GM19463 (cell line): ENCODE results near the gene TMEM62.
"Not testable (repeated sequence)": the region's sequence is repeated elsewhere in the genome, so short reads cannot be mapped to it uniquely, and the experiment has no call there.

Experiments used
- ATAC-seq: cut with Tn5 transposase; IDR thresholded peaks from one replicate; pipeline ENCODE4 v1.9.1; 2021; ENCODE audit warnings: mild to moderate bottlenecking, moderate library complexity; ENCODE audit not compliant: unreplicated experiment

The TMEM62 gene

DNA sequence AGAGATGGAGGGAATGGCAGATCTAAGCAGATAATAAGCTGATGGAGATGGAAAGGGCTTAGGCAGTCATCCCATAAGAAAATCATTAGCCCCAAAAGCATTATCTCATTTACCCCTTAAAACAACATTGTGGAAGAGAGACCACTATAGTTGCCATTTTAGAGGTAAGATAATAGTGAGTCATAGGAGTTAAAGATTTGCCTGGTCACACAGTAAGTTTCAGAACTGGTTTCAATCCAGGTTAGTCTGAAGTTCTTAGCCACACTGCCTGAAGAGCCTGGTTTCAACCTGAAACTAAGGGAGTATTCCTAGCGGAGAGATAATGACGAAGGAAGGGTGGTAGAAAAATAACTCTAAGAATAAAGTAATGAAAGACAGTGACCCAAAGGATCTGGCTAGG is 14.6 kb upstream of the TMEM62 start:
- ATAC-seq = no peak

DNA sequence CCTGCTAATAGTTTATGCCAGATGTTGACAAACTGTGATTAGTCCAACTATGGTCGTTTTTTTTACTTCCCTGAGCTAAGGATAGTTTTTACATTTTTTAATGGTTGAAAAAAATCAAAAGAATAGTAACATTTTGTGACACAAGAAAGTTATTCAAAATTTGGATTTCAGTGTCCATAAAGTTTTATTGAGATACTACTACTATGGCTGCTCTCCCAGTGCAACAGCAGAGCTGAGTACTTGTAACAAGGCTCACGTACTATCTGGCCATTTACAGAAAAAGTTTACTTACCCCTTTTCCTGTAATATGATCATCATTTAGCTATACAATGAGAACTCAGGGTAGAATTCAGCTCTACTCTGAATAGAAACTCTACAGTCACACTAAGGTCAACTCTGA is 11.5 kb upstream of the TMEM62 start:
- ATAC-seq = no peak

DNA sequence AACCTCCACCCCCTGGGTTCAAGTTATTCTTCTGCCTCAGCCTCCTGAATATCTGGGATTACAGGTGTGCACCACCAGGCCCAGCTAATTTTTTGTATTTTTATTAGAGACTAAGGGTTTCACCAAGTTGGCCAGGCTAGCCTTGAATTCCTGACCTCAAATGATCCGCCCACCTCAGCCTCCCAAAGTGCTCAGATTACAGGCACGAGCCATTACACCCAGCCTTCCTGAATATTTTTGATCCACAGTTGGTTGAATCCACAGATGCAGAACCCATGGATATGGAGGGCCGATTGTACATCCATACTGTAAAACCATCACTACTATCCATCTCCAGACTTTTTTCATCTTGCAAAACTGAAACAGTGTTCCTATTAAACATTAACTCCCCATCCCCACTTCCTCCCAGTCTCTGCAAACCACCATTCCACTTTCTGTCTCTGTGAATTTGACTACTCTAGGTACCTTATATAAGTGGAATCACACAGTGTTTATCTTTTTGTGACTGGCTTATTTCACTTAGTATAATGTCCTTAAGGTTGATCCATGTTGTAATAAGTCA is 8.2 kb upstream of the TMEM62 start:
- ATAC-seq = no peak

DNA sequence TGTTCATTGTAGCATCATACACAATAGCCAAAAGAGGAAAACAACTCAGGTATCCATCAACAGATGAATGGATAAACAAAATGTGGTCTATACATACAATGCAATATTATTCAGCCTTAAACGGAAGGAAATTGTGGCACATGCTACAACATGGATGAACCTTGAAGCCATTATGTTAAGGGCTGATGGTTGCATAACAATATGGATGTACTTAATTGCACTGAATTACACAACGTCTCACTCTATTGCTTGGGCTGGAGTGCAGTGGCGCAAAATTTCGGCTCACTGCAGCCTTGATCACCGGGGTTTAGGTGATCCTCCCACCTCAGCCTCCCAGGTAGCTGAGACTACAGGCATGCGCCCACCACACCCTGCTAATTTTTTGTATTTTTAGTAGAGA is 7.0 kb upstream of the TMEM62 start:
- no peak for ATAC-seq

DNA sequence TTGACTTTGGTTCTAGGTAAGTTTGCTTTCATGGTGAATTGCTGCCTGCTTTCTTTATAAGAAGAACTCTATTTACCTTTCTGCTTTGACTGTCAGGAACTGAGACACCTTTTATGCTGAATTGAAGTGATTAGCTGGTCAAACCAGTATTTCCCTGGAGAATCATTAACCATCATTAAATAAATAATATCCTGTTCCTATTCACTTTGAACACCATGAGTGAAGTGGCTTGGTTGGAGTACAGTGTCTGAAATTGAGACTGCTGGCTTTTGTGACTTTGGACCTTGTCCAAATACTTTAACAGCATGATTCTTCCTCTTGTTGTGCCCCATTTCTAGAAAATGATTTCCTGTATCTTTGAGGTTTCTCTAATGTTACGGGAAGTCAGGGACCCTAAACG is 5.6 kb upstream of the TMEM62 start:
- no peak for ATAC-seq

DNA sequence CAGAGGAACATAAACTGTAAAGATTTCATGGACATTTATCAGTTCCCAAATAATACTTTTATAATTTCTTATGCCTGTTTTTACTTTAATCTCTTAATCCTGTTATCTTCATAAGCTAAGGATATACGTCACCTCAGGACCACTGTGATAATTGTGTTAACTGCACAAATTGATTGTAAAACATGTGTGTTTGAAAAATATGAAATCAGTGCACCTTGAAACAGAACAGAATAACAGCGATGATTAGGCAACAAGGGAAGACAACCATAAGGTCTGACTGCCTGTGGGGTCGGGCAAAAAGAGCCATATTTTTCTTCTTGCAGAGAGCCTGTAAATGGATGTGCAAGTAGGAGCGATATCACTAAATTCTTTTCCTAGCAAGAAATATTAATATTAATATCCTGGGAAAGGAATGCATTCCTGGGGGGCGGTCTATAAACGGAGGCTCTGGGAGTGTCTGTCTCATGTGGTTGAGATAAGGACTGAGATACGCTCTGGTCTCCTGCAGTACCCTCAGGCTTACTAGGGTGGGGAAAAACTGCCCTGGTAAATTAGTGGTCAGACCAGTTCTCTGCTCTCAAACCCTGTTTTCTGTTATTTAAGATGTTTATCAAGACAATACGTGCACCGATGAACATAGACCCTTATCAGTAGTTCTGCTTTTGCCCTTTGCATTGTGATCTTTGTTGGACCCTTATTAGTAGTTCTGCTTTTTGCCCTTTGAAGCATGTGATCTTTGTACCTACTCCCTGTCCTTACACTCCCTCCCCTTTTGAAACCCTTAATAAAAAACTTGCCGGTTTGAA is 5.0 kb upstream of the TMEM62 start:
- ATAC-seq = not testable (repeated sequence)

DNA sequence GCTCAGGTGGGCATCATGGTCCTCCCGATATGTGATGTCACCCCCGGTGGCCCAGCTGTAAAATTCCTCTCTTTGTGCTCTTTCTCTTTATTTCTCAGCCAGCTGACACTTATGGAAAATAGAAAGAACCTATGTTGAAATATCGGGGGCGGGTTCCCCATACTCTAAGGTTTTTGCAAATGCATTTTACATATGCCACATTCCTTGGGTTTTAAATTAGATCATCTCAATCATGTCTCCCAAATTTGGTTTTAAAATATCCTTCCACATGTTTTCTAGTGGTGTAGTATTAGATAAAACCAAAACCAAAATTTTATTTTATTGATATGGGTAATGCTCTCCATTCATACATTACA is 4.4 kb upstream of the TMEM62 start:
- no peak for ATAC-seq

DNA sequence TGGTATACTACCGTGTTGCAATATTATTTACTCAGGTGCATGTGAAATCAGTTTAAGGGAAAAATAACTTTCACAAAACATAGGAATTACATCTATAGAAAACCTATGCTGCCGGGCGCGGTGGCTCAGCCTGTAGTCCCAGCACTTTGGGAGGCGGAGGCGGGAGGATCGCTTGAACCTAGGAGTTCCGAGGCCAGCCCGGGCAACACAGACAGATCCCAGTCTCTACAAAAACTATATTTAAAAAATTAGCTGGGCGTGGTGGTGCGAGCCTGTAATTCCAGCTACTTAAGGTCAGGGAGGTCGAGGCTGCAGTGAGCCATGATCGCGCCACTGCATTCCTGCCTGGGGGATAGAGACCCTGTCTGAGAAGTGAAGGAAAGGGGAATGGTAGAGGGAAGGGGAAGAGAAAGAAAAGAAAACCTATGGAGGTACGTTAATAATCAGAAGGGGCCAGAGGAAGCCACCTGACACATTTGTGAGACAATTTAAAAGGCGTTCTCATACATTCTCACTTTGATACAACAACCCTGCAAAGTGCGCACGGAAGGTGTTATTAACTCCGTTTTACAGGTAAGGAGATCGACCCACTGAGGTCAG is 456 bp upstream of the TMEM62 start:
- ATAC-seq = no peak

DNA sequence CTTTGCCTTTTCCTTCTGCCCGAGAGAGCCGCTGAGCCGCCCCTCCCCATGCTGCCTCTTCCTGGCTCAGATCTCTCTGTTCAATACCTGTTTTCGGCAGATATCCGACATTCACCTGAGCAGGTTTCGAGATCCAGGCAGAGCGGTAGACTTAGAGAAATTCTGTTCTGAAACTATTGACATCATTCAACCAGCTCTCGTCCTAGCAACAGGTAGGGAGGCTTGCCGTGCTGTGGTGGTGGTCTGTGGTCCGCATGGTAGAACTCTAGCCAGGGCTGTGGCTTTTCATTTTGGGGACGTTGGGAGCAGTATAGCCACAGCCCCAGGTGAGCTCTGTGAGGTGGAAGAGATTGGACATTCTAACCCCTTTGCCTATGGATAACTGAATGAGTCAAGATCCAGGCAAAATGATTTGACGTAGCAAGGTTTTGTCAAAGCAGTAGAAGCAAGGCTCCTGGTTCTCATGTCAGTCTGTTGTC is 810 bp downstream of the TMEM62 start:
- ATAC-seq = no peak

DNA sequence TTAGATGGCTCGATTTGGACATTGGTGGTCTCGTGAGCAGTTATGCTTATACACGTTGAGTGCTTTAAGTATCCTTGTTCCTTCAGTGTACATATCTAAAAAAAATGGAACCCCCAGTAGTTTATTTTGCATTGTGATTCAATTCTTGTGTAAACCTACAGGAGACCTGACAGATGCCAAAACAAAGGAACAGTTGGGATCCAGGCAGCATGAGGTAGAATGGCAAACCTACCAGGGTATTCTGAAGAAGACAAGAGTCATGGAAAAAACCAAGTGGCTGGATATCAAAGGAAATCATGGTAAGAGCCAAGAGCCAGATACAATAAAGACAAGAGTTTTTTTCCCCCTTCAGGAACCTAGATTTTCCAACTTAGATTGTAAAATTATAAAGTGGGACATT is 2.0 kb downstream of the TMEM62 start:
- no peak for ATAC-seq

DNA sequence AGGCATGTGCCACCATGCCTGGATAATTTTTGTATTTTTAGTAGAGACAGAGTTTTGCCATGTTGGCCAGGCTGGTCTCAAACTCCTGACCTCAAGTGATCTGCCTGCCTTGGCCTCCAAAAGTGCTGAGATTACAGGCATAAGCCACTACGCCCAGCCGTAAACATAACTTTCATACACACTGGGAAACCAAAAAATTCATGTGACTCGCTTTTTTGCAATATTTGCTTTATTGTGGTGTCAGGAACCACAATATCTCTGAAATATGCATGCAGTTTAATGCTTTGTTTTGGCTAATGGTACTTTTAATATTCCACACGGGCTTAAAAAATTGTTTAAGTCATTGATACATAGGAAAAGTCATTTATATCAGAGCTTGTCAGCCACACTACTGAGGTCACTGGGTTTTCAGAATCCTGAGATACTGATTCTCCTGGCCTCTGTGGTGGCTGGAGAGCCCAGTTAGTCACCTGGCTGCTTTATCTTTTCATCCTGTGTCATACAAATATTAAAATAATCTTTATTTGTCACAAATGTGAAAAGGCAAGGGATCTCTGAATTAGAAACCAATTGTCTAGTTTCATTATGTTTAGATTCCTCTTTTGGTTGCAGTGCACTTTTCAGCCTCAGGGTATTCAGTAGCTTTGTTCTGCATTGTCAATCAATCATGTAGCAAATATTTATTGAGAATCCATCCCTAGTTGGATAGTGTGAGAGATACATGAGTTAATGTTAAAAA is 10.0 kb downstream of the TMEM62 start:
- no peak for ATAC-seq

DNA sequence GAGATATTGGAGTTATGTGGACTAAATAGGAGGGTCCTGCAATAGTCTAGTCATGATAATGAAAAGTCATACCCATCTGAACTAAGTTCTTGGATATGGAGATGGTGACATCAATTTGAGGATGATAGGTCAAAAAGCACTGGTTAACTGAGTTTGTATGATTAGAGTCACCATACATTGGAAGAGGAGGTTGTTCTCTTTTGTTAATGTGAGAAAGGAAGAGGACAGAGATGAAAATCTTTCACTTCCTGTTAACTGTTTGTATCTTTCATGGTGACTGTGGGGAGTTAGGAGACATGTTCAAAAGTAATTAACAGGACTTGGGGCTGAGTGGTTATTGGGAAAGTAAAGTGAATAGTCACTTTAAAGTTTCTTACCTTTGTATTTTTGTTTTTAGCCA is 11.1 kb downstream of the TMEM62 start:
- no peak for ATAC-seq

DNA sequence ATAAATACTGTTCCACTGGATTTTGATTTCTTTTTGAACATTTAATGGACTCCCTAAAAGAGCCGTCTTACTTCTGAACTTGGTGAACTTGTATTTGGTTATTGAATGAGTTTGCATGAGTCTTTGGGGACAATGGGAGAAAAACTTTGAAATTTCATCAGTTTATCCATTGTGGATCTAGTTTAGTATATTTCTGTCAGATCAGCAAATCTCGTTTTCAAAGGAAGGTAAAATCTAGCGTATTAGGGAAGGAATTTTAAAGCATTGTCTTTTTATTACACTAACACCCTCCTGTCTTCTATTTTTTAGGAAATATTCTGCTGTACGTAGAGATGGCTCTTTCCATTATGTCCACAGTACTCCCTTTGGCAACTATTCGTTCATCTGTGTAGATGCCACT is 12.8 kb downstream of the TMEM62 start:
- ATAC-seq = no peak

DNA sequence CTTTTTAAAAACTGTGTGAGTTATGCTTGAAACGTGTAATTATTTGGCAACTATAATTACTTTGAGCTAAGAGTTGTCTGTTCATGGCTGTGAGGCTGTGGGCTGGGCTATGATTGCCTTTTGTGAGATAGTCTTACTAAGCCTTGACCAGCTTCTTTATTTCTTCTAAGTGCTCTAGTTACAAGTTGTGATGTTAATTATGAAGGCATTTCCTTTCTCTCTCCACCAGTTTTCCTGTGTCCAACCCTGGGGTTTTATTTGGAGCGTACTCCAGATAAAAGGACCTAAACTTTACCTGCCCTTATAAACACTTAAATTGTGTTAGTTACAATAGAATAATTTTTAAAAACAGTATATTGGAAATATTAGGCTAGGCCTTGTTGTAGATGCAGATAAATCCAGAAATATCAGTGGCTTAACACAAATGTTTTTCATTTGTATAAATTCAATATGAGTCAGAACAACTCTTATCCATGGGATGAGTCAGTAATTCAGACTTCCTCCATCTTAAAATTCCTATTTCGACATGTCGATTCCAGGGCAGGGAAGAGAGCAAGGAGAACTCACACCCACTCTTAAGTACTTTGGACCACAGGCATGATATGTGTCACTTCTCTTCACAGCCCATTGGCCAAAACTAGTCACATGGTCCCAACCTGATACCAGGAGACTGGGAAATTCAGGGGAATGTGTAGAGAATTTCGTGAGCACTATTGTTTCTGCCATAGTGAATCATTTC is 17.0 kb downstream of the TMEM62 start:
- no peak for ATAC-seq

DNA sequence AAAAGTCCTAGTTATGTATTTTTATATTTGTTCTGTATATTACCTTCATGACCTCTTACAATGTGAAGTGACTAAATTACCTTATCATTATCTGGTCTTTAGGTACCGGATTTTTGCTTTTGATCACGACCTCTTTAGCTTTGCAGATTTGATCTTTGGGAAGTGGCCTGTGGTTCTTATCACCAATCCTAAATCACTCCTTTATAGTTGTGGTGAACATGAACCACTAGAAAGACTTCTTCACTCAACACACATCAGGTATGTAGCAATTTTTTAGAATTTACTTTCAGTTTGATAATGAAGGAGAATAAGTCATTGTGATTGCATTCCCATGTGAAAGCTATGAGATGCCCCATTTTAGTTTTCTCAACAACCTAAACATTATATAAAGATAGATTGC is 18.3 kb downstream of the TMEM62 start:
- no peak for ATAC-seq

DNA sequence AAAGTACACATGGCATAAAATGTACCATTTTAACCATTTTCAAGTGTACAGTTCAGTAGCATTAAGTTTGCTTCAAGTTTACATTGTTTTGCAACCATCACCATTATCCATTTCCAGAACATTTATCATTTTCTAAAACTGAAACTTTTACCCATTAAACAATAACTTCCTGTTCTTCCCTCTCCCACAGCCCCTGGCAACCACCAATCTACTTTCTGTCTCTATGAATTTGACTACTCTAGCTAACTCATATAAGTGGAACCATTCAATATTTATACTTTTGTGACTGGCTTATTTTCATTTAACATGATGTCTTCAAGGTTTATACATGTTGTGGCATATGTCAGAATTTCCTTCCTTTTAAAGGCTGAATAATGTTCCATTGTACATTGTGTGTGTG is 19.9 kb downstream of the TMEM62 start:
- no peak for ATAC-seq

DNA sequence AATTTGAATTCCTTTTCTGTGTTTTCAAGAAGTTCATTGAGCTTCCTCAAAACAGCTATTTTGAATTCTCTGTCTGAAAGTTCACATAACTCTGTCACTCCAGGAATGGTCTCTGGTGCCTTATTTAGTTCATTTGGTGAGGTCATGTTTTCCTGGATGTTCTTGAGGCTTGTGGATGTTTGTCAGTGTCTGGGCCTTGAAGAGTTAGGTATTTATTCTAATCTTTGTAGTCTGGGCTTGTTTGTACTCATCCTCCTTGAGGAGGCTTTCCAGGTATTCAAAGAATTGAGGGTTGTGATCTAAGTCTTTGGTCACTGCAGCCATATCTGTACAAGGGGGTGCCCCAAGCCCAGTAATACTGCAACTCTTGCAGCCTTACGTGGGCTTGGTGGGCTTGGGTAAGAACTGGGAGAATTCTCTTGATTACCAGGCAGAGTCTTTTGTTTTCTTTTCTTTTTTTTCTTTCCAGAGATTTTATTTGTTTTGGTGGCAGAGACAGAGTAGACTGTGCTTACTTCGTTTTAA is 32.5 kb downstream of the TMEM62 start:
- ATAC-seq = no peak

DNA sequence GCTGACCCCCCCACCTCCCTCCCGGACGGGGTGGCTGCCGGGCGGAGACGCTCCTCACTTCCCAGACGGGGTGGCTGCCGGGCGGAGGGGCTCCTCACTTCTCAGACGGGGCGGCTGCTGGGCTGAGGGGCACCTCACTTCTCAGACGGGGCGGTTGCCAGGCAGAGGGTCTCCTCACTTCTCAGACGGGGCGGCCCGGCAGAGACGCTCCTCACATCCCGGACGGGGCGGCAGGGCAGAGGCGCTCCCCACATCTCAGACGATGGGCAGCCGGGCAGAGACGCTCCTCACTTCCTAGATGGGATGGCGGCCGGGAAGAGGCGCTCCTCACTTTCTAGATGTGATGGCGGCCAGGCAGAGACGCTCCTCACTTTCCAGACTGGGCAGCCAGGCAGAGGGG is 33.9 kb downstream of the TMEM62 start:
- not testable (repeated sequence) for ATAC-seq

DNA sequence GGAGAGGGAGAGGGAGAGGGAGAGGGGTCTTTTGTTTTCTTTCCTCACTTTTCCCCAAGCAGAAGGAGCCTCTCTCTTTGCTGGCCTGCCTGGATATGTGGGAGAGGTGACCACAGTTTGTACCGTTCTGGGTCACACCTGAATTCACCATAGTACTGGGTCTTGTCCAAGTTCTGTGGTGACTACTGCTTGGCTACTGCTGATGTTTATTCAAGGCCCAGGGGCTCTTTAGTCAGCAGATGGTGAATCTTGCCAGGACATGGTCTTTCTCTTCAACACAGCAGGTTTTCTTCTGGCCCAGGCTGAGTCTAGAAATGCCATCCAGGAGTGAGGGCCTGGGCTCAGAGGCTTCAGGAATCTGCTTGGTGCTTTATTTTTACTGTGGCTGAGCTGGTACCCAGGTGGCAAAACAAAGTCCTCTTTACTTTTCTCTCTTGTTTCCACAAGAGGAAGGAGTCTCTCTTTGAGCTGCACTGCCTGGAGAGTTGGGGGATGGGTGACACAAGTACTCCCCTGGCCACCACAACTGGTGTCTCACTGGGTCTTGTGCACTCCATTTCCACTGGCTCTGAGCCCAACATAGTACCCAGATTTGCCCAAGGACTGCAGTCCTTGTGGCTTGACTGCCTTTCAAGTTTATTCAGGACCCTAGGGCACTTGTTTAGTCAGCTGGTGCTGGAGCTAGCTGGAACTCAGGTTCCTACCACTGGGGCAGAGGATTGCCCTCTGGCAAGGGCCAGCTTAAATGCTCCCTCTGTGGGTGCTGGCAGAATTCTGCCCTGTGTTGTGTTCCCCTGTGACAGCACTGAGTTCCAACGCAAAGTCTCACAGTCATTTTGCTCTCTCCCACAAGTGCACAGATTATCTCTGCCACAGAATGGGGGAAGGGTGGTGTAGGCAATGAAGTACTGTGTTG is 35.1 kb downstream of the TMEM62 start:
- no peak for ATAC-seq

DNA sequence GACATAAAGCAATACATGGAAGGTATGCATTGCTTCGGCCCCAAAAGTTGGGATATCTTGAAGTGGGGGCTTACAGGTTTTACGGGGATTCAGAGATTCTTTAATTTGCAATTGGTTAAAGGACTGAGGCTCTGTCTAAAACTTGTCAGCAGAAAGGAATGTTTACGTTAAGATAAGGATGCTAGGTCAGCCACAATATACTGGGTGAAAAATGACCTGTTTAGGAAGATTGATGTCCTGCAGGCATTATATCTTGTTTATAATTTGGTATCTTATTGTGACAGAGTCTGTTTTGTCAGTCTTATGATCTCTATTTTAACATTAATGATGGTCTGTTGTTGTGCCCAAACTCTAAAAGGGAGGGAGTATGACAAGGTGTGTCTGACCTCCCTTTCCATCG is 36.5 kb downstream of the TMEM62 start:
- ATAC-seq = no peak
